Testis (tissue), 2 donors: ENCODE measurements around the gene CCDC102A.

Source experiments
- POLR2A ChIP-seq: fragments of 450-650 bp; IDR thresholded peaks from one replicate; pipeline ENCODE4 v1.6.1; 2017; ENCODE audit warnings: antibody characterized with exemption, mild to moderate bottlenecking, moderate library complexity
- TF ChIP-seq, protein P1 (sequence below), 3 experiments: fragments of 450-650 bp in 2 of 3; fragments of 200-600 bp in 1 of 3; sonication (generic) in 1 of 3; IDR thresholded peaks; one replicate each; pipeline ENCODE4 v1.5.1; 2016 to 2019; ENCODE audit warnings: antibody characterized with exemption in 3 of 3, mild to moderate bottlenecking in 2 of 3, moderate library complexity in 1 of 3

DNA sequence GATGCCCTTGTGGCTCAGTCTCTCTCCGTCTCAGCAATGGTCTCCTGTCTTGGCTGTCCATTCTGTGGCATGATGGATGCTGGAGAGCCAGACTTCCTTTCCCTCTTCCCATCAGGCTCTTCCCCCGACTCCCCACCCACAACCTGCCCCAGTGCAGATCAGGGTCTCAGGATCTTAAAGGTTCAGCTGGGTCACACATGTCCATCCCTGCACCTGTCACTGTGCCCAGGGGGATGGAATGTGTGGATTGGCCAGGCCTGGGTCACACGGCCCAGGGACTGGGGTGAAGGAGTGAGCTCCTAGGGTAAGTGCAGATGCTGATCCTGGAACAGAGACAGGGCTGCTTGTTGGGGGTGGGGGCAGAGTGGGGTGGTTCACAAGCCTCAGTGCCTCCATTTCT, 29.1 kb upstream of the CCDC102A start:
- TF ChIP-seq, protein P1, sequence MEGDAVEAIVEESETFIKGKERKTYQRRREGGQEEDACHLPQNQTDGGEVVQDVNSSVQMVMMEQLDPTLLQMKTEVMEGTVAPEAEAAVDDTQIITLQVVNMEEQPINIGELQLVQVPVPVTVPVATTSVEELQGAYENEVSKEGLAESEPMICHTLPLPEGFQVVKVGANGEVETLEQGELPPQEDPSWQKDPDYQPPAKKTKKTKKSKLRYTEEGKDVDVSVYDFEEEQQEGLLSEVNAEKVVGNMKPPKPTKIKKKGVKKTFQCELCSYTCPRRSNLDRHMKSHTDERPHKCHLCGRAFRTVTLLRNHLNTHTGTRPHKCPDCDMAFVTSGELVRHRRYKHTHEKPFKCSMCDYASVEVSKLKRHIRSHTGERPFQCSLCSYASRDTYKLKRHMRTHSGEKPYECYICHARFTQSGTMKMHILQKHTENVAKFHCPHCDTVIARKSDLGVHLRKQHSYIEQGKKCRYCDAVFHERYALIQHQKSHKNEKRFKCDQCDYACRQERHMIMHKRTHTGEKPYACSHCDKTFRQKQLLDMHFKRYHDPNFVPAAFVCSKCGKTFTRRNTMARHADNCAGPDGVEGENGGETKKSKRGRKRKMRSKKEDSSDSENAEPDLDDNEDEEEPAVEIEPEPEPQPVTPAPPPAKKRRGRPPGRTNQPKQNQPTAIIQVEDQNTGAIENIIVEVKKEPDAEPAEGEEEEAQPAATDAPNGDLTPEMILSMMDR (IDR thresholded peaks at IDR 0.05), result no peak
- no peak for TF ChIP-seq POLR2A
